Stimulated activated CD8-positive, alpha-beta memory T cell treated with anti-CD3 and anti-CD28 coated beads, Interleukin-12 subunit alpha, Interleukin-12 subunit beta, amount 100 ng/mL, for 24 hours (primary cell): ENCODE data around the gene SHISA4.
"Not testable (repeated sequence)": the region's sequence is repeated elsewhere in the genome, so short reads cannot be mapped to it uniquely, and the experiment has no call there.

Source experiments
- DNase-seq: peaks from one replicate; pipeline ENCODE4 v3.0.0-alpha.2; 2020; ENCODE audit errors: extremely low read depth

The SHISA4 gene, protein sequence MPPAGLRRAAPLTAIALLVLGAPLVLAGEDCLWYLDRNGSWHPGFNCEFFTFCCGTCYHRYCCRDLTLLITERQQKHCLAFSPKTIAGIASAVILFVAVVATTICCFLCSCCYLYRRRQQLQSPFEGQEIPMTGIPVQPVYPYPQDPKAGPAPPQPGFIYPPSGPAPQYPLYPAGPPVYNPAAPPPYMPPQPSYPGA

DNA sequence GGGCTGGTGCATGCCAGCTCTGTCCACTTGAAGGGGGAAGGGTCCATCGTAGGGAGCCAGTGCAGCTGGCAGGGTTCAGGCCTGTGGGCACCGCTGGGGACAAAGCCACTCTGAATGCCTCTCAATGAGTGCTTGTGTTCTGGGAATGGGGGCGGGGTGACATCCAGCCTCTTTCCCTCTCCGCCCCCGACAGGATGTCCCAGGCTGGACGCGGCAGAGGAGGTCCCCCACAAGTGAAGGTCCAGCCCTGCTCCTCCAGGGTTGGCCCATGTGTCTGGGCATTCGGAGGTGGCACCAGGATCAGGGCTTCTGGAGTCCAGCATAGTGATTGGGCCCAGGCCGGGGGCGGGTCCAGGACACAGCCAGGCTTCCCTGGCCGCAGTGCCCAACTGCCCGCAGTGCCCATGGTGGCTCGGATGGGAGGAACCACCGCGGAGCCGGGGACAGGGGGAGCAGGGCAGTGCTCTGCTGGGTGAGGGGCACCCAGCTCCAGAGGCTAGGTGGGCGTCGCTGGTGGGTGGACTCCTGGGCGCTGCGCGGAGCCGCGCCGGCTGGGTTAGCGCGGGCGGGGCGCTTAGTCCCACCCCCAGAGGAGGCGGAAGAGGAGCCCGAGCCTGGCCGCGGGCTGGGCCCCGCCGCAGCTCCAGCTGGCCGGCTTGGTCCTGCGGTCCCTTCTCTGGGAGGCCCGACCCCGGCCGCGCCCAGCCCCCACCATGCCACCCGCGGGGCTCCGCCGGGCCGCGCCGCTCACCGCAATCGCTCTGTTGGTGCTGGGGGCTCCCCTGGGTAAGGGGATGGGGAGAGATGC, at the start of gene SHISA4:
Gene SHISA4 (plus strand): TSS at position 617 of the 808 bp plus-strand sequence. CDS start 97 bp downstream, at position 714.
- no peak for DNase-seq

DNA sequence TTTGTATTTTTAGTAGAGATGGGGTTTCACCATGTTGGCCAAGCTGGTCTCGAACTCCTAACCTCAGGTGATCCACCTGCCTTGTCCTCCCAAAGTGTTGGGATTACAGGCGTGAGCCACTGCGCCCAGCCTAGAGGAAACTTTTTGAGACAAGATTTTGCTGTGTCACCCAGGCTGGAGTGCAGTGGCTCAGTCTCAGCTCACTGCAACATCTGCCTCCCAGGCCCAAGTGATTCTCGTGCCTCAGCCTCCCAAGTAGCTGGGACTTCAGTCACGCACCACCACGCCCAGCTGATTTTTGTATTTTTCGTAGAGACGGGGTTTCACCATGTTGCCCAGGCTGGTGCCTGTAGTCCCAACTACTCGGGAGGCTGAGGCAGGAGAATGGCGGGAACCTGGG, 49.6 kb upstream of the SHISA4 start:
- DNase-seq: not testable (repeated sequence)

DNA sequence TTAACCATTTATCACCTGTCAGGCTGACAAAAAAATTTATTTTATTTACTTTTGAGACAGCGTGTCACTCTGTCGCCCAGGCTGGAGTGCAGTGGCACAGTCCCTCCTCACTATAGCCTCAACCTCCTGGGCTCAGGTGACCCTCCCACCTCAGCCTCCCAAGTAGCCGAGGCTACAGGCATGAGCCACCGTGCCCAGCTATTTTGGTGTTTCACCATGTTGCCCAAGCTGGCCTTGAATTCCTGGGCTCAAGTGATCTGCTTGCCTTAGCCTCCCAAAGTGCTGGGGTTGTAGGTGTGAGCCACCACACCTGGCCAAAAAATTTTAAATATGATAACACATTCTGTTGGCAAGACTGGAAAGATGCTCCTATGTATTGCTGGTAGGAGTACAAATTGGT, 48.6 kb upstream of the SHISA4 start:
- no peak for DNase-seq

DNA sequence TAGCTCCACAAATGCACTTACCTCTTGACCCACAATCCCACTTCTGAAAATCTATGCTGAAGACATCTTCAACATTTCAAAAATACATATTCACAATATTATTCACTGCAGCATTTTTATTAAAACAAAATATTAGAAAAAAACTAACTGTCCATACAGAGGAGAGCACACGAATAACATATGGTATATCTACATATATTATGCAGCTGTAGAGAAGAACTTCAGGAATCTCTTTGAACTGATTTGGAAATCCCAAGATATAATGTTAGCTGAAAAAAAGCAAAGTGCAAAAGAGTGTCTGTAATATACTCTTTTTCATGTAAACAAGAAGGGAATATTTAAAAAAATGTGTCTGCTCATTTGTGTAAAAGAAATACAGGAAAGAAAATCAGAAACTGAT, 48.2 kb upstream of the SHISA4 start:
- no peak for DNase-seq

DNA sequence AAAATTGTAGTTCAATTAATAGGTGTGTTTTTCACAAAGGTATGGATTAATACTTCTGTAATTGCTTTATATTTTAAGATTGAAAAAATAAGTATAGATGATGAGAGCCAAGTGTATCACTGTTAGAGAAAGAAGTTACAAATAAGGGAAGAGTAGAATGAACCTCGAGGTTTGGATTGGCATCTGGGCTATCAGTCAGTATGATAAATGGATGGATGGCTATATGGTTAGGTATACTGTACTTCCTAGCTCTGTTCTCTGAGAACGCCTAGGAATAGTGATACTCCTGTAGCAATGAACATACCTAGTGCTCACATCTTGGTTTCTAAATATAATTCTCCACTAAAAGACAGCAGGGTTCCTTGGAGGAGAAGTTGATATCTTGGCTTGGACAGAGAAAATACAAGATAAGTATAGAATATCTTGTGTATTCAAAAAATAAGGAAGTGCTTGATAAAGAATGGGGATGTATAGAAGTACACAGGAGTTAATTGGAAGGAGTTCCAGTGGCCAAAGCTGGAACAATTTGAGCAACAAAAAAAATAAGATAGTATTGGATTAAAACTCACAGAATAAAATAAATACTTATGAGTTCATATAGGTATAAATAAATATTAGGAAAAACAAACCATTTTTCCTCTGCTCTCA, 47.3 kb upstream of the SHISA4 start:
- no peak for DNase-seq

DNA sequence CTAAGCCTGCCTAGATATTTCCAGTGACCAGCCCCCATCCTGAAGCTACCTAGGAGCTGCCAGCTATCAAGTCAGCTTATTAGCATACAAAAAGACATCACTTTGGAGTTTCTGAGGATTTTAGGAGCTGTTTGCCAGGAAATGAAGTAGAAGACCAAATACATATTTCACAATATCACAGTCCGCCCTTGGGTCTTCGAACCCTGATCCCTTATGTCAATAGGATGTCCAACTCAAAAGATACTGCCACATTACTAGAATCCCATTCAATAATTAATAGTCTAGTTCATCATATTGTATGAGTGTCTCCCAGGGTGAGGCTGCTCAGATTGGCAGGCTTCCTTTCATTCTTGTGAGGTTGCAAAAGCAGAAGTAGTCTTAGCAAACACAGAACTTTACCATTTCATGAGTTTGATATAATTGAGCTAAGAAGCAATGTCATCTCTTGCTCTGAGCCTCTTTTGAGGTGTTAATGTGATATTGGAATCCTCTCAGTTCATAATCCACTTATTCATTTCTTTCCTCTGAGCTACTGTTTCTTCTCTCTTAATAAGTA, 46.1 kb upstream of the SHISA4 start:
- DNase-seq: no peak

DNA sequence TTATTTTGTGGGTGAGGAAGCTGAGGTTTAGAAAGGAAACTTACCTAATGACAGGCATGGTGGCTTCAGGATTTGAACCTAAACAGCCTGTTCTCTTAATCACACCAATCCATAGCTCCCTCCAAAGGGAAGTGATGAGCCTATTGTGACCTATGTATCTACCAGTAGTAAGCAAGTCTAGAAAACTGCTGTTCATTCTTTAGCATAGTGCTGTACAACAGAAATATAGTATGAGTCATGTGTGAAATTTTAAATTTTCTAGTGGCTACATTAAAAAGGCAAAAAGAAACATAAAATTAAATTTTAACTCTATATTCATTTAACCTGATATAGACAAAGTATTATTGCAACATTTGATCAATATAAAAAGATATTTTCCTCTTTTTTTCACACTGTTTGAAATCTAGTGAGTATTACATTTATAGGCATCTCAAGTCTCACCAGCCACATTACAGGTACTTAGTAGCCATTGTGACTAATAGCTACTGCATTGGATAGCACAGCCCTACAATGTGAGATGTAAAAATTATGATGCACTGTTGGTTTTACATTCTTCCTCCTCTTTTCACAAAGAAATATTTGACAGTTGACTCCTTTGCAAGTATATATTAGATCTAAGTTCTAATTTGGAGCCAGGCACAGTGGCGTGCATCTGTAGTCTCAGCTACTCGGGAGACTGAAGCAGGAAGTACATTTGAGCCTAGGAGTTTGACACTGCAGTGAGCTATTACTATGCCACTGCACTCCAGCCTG, 43.2 kb upstream of the SHISA4 start:
- DNase-seq: no peak

DNA sequence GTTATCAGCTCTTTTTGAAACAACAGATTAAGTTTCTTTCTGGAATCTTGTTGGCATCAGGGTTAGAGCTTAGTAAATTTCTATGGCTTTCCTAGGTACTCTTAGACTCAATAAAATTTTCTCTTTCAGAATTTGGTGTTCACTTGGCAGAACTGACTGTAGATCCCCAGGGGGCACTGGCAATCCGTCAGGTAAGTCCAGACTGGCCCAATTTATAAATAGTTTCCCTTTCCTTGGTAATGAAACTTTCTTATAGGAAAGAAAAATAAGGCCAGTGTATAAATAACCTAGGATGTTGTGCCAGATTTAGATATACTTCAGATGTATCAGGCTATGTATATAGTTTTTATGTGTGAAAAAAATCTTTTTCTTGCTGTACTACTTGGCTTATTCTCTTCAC, 41.5 kb upstream of the SHISA4 start:
- no peak for DNase-seq

DNA sequence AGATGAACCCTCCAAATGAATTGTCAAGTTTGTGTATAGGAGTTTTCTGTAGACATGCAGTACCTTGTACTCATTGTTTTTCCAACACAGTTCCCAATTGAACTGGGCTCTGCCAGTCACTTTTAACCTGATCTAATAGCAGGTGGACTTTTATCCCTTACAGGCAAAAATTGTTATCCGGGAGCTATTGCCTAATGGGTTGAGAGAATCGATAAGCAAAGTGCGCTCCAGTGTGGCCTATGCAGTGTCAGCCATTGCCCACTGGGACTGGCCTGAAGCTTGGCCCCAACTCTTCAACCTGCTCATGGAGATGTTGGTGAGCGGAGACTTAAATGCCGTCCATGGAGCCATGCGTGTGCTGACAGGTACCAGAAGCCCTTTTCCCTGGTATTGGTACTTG, 40.5 kb upstream of the SHISA4 start:
- DNase-seq: no peak

DNA sequence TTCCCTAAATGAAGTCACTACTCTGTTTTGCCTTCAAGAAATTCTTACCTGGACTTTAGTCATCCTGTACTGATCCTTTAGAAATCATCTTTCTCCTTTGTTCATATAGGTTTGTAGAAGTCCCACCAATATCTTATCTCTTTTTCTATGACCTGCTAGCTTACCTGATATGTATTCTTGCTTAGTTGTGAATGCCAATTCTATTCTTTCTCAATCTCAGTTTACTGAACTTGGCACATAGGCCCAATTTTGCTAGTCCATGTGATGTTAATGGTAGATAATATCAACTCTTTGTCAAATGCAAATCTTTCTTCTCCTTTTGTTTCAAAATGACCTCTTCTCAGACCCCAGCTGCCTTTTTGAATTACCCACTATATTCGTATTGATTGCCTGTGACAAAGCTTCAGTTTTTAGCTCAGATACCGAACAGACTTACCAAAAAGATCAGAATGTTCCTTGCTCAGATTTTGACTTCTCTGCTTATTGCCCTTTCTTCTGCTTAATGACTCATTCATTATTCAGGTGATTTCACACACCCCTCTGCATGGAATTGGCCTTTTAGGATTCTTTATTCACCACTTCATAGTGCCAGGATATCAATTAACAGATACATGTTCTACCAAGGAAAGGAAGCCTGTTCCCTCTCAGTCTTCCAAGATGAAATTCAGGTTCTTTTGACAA, 39.2 kb upstream of the SHISA4 start:
- no peak for DNase-seq

DNA sequence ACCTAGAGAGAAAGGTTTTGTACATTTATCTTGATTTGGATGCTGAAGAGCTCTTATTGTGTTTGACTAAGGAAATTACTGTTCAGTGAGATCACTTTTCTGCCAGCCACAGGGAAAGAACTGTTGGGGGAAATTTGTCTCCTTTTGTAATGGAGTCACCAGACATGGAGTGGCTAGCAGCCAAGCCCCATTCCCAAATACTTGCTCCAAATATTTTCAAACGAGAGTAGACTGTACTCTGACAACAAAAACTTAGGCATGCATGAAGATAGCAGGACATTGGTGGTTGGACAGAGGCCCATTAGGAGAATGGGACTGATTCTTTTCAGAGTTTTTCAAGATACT, 38.7 kb upstream of the SHISA4 start:
- DNase-seq: no peak

DNA sequence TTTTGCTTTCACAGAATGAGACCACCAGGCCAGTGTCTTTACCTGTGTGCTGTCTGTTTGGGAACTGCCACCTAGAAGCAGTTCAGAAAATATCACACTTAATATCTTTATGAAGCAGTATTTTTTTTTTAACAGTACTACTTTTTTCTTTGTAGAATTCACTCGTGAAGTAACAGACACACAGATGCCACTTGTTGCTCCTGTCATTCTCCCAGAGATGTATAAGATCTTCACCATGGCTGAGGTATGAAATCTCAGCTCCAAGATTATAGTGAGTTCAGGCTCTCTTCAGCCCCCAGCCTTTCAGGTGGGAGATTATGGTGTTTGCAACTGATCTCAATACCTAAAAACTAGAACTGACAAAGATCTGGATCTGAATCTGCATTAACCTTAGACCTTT, 36.7 kb upstream of the SHISA4 start:
- DNase-seq: no peak

DNA sequence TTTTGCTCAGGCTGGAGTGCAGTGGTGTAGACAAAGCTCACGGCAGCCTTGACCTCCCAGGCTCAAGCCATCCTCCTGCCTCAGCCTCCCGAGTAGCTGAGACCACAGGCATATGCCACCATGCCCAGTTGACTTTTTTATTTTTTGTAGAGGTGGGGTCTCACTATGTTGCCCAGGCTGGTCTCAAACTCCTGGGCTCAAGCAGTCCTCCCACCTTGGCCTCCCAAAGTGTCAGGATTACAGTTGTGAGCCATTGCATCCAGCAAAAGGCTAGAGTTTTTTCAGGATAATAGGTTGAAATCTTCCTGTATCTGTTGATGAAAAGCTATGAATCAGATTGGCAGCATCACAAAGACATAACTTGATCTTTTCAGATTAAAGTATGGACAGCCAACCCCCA, 32.0 kb upstream of the SHISA4 start:
- DNase-seq: not testable (repeated sequence)

DNA sequence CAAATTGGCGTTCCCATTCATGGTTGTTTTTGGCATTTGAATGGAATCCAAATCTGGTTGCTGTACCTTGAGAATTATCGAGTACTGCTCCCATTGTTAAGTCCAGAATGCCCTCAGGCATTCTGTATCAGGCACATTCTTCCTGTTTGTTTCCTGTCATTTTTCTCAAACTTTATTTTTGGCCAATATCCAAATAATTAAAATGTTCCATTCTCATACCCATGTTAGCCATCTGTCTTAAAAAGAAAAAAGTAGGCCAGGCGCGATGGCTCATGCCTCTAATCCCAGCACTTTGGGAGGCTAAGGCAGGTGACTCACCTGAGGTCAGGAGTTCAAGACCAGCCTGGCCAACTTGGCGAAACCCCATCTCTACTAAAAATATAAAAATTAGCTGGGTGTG, 29.3 kb upstream of the SHISA4 start:
- no peak for DNase-seq

DNA sequence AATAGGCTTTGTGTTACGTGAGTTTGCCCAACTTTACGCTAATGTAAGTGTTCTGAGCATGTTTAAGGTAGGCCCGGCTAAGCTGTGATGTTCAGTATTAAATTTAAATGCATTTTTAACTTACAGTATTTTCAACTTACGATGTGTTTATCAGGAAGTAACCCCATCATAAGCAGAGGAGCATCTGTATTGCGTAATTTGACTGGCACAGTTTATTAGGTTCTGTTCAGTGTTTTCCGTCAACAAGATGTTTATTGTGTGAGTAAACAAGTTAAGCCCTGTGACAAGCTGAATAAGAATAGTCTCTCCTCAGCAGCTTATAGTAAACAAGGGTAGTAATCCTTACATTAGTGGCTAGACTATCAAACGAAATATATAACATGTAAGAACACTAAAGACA, 27.2 kb upstream of the SHISA4 start:
- no peak for DNase-seq

DNA sequence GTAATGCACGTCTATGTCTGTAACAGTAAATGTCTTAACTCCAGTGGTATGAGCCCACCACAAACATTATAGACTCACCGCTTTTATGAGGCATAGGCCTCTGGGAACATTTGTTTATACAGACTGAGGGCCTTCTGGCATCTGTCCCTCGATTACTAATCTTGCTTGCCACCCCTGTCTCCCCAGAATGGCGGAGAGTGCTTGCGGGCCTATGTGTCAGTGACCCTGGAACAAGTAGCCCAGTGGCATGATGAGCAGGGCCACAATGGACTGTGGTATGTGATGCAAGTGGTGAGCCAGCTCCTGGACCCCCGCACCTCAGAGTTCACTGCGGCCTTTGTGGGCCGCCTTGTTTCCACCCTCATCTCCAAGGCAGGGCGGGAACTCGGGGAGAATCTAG, 18.3 kb upstream of the SHISA4 start:
- DNase-seq: no peak

DNA sequence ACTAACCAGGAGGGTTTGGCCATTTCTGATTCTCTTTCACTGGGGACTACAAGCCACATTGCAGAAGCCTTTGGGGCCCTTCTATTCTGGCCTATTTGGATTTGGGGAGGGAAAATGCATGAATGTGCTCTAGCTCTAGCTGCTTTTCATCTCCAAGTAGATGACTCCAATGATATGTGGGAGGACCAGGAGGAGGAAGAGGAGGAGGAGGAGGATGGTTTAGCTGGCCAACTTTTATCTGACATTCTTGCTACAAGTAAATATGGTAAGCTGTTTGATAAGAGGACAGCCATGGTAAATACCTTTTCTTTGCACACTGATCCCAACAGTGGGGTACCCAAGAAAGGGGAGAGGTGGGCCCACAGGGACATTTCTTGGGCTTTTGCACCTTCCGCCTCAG, 14.0 kb upstream of the SHISA4 start:
- no peak for DNase-seq

DNA sequence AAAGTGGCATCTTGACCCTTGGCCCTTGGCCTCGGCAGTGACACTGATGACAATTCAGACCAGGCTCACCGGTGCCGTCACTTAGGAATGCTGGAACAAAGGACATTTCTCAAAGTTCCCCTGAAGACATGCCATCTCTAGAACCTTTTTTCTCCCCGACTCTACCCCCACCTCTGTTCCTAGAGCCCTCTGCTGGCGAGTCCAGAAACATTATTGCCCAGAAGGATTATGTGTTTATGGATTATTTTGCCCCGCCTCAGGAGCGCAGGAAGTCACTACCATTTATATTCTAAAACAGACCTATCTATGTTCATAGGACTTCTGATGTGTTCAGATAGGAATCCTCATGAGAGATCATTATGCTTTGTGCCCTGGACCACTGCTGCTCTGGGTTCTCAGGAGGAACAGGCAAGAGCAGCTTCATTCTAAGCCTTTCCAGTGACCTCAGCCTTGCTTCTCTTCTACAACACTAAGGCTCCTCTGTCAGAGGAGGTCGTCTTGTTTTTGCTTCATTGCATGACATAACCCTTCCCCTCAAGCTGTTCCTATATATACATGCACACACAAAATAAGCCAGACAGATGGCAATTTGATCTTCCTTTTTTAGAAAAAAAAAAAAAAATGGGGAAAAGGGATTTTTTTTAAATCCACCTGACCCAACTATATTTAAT, 12.4 kb upstream of the SHISA4 start:
- DNase-seq: no peak

DNA sequence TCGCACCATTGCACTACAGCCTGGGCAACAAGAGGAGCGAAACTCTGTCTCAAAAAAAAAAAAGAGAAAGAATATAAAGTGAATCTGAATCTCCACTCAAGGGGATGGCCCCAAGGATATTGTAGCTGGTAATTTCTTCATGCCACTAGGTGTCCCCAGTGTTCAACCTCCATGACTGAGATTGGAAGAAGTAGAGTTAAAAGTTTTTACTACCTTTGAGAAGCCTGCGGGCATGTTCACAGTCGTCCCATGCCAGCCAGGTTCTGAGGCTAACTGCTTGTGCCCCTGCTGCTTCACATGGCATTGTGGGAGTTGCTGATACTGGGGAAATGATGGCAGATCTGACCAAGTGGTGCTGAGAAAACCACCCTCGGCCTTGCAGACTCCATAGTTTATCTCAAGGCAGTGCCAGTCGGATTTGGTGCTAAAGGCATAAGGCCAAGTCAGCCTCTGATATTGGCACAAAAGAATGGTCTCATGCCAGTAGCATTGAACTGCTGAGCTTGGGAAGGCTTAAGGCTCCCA, 10.8 kb upstream of the SHISA4 start:
- no peak for DNase-seq

DNA sequence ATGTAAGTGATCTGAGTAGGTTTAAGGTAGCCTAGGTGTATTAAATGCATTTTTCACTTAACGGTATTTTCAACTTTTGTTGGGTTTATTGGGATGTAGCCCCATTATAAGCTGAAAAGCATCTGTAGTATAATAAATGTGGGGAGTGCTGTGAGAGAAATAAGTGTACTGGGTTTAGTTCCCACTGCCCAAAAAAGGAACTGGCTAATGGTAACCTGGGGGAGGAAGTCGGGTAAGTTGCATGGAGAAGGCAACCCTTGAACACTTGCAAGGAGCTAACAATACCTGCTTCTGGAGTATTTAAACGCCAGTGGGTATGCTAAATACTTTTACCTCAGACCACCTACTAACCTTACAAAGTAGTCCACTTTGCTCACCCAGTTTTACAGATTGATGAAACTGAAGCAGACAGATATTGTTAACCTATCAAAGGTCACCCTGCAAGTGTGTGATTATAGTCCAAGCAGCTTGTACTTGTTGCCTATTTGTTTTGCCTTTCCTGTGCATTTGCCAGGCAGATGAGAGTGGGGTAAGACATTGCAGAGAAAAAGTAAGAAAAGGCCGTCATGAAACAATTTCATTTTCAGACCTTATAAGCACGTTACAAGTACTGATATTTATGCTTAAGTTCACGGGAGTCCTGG, 7.6 kb upstream of the SHISA4 start:
- DNase-seq: no peak
